Endothelial cell (in vitro differentiated cells): ENCODE measurements around the gene PDE11A. TPM values are rescaled to one million over a fixed set of nuclear protein-coding genes. Genes with fewer than 3 reads are reported as not detected.

Source experiments
- DNase-seq: peaks from one replicate; pipeline ENCODE4 v3.0.0; 2021; ENCODE audit warnings: low spot score
- H3K27ac Mint-ChIP-seq: one replicate; pipeline ENCODE4 v1.8.0; 2021; ENCODE audit warnings: mixed read lengths, inconsistent platforms; ENCODE audit not compliant: unreplicated experiment
- H3K27me3 Mint-ChIP-seq: one replicate; pipeline ENCODE4 v1.8.0; 2021; ENCODE audit warnings: mild to moderate bottlenecking, moderate library complexity, mixed read lengths, inconsistent platforms; ENCODE audit not compliant: unreplicated experiment
- H3K36me3 Mint-ChIP-seq: one replicate; pipeline ENCODE4 v1.8.0; 2021; ENCODE audit warnings: mild to moderate bottlenecking, low read depth, mixed read lengths, inconsistent platforms; ENCODE audit not compliant: unreplicated experiment
- H3K4me1 Mint-ChIP-seq: one replicate; pipeline ENCODE4 v1.8.0; 2021; ENCODE audit warnings: mild to moderate bottlenecking, mixed read lengths, inconsistent platforms; ENCODE audit not compliant: unreplicated experiment
- H3K4me3 Mint-ChIP-seq: one replicate; pipeline ENCODE4 v1.8.0; 2021; ENCODE audit warnings: mild to moderate bottlenecking, mixed read lengths, inconsistent platforms; ENCODE audit not compliant: unreplicated experiment
- H3K9me3 Mint-ChIP-seq: one replicate; pipeline ENCODE4 v1.8.0; 2021; ENCODE audit warnings: mixed read lengths, inconsistent platforms; ENCODE audit not compliant: unreplicated experiment
- total RNA-seq: library from RNA; stranded (reverse); fragmentation: NEBNext Ultra II Directional; extraction: Animal tissue kit (Norgen Biotek cat#: 25700); gene quantifications from one replicate; pipeline ENCODE4 v1.2.1, GENCODE V29; 2021; ENCODE audit not compliant: unreplicated experiment
- TF ChIP-seq, protein P1 (sequence below): fragments of 200-600 bp; sonication (generic); IDR thresholded peaks from one replicate; pipeline ENCODE4 v1.5.0; 2021; ENCODE audit warnings: antibody characterized with exemption; ENCODE audit not compliant: unreplicated experiment

PDE11A gene
- total RNA-seq, 1 donor from 2014 or later = 1.7 TPM

DNA sequence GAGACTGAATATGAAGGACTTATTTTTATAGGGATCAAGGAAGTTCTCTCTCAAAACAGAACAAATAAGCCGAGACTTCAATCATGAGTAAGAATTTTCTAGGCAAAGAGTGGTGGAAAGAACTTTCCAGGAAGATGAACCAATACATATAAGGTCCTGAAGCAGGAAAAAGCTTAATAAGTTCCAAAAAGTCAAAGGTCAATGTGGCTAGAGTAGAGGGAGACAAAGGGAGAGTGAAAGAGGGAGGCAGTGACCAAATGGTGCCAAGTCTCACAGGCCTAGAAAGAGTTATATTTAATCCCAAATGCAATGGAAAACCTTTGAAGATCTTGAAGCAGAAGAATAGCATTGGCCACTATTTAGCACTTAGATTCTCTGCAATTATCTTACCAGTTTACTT, 56.0 kb downstream of the PDE11A start:
- no peaks in the 10 kb centered on the region for H3K36me3 Mint-ChIP-seq
- peaks cover 1% of the 10 kb centered on the region for H3K27me3 Mint-ChIP-seq
- H3K4me1 Mint-ChIP-seq = no peaks in the 10 kb centered on the region
- H3K27ac Mint-ChIP-seq = no peak overlapping the region
- TF ChIP-seq, protein P1, sequence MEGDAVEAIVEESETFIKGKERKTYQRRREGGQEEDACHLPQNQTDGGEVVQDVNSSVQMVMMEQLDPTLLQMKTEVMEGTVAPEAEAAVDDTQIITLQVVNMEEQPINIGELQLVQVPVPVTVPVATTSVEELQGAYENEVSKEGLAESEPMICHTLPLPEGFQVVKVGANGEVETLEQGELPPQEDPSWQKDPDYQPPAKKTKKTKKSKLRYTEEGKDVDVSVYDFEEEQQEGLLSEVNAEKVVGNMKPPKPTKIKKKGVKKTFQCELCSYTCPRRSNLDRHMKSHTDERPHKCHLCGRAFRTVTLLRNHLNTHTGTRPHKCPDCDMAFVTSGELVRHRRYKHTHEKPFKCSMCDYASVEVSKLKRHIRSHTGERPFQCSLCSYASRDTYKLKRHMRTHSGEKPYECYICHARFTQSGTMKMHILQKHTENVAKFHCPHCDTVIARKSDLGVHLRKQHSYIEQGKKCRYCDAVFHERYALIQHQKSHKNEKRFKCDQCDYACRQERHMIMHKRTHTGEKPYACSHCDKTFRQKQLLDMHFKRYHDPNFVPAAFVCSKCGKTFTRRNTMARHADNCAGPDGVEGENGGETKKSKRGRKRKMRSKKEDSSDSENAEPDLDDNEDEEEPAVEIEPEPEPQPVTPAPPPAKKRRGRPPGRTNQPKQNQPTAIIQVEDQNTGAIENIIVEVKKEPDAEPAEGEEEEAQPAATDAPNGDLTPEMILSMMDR = no peak
- no peak overlapping the region for H3K4me3 Mint-ChIP-seq
- DNase-seq = no peak
- H3K9me3 Mint-ChIP-seq = no peaks in the 10 kb centered on the region

DNA sequence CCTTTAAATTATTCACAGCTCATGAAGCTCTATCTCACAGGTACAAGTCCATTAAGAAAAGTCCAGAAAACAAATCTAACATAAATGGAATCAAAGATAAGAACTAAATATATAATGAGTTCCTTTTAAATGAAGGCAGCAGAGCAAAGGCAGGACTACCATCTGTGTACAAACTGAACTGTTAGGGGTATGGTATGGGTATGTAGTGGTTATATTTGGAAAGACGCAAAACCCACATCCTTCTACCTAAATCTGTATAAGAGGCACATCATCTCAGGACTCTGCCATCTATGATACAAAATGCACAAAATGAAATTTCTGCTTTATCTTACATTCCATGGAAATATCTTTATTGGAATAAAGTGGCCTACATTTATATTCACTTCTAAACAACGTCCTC, 59.9 kb downstream of the PDE11A start:
- Mint-ChIP-seq H3K36me3 (no peaks in the 10 kb centered on the region), H3K4me1 (no peaks in the 10 kb centered on the region), H3K4me3 (no peak overlapping the region), H3K27me3 (peaks cover 3% of the 10 kb centered on the region), H3K27ac (no peak overlapping the region), H3K9me3 (no peaks in the 10 kb centered on the region)
- no peak for DNase-seq
- TF ChIP-seq, protein P1 = no peak

DNA sequence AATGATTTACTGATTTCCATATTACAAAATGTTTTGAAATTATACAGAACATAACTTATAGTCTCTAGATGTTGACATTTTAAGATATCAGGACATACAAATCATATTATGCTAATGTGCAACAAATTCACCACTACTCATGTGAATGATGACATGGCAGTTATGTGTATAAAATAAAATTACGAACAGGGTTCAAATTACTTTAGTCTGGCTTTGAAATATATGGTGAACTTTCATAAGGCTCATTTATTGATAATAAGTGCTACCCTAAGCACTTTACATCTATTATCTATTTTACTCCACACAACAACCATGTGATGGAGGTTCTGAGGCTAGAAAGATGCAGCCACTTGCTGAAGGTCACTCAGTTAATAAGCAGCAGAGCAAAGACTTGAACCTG, 62.8 kb downstream of the PDE11A start:
- no peaks in the 10 kb centered on the region for H3K9me3 Mint-ChIP-seq
- TF ChIP-seq, protein P1 = no peak
- DNase-seq = no peak
- peaks cover 2% of the 10 kb centered on the region for H3K27me3 Mint-ChIP-seq
- no peak overlapping the region for H3K4me3 Mint-ChIP-seq
- no peaks in the 10 kb centered on the region for H3K4me1 Mint-ChIP-seq
- no peaks in the 10 kb centered on the region for H3K36me3 Mint-ChIP-seq
- H3K27ac Mint-ChIP-seq = no peak overlapping the region

DNA sequence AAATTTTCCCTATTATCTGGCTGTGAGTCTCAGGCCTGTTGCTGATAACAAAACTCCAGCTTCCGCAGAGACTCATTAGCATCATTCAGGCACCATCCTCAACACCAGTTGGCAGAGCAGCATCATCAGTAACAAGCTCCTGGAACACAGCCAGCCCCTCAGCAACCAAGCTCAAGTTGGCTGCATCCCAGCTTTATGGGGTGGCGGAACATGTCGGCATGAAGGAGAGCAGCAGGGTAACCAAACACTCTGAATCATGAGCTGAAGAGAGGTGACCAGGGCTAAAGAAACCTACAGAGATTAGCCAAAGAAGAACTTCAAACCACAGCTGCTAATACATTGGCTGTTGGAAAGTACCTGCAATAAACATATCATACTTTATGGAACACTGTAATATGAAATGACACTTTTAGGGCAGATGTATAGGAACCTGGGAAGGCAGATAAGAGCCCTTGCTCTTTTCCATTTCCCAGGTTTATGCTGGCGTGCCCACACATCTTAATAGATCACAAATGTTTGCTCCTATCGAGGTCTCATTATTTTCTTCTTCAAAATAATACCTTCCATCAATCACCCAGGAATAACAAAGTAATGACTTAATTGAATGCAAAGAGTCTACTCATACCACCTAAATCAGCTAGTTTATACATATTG, 63.8 kb downstream of the PDE11A start:
- Mint-ChIP-seq H3K4me1 (no peaks in the 10 kb centered on the region), H3K4me3 (no peak overlapping the region), H3K36me3 (no peaks in the 10 kb centered on the region), H3K27me3 (peaks cover 2% of the 10 kb centered on the region), H3K27ac (no peak overlapping the region), H3K9me3 (no peaks in the 10 kb centered on the region)
- TF ChIP-seq, protein P1 = no peak
- no peak for DNase-seq

DNA sequence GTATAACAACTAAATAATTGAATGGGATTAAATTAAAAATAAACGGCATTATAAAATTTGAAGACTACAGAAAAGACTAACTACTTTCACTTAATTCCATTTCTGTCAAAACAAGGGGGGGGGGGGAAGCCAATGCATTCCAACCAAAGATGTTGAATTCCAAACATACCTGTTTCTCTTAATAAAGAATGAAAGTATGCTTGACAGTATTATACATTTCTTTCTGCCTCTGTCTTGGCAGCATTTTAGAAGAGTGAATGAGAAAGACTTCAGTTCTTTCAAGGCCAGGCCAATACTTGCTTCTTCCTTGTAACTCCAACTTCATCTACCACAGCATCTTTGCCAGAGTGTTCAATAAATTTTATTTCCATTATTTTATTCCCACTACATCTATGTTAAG, 65.9 kb downstream of the PDE11A start:
- no peaks in the 10 kb centered on the region for H3K36me3 Mint-ChIP-seq
- TF ChIP-seq, protein P1 = no peak
- no peak overlapping the region for H3K27ac Mint-ChIP-seq
- no peak overlapping the region for H3K4me3 Mint-ChIP-seq
- H3K9me3 Mint-ChIP-seq = no peaks in the 10 kb centered on the region
- peaks cover 2% of the 10 kb centered on the region for H3K27me3 Mint-ChIP-seq
- no peaks in the 10 kb centered on the region for H3K4me1 Mint-ChIP-seq
- DNase-seq = no peak
